OCI-LY3 (cell line): ENCODE data around the gene ARHGAP24.

Experiments
- EZH2phosphoT487 ChIP-seq: fragments of 200-600 bp; shearing (Covaris generic); IDR thresholded peaks from 2 replicates; pipeline ENCODE4 v1.6.1; 2018; ENCODE audit warnings: antibody characterized with exemption, mixed run types, low read depth
- TF ChIP-seq, protein P1 (sequence below): fragments of 200-600, 300-600 bp; sonication (generic); IDR thresholded peaks from 2 replicates; pipeline ENCODE4 v1.5.1; 2014; ENCODE audit warnings: antibody characterized with exemption, low read length, low read depth

GRCh38 chr4:86034616-86035015 lies 559.7 kb downstream of the ARHGAP24 start:
- TF ChIP-seq, protein P1, sequence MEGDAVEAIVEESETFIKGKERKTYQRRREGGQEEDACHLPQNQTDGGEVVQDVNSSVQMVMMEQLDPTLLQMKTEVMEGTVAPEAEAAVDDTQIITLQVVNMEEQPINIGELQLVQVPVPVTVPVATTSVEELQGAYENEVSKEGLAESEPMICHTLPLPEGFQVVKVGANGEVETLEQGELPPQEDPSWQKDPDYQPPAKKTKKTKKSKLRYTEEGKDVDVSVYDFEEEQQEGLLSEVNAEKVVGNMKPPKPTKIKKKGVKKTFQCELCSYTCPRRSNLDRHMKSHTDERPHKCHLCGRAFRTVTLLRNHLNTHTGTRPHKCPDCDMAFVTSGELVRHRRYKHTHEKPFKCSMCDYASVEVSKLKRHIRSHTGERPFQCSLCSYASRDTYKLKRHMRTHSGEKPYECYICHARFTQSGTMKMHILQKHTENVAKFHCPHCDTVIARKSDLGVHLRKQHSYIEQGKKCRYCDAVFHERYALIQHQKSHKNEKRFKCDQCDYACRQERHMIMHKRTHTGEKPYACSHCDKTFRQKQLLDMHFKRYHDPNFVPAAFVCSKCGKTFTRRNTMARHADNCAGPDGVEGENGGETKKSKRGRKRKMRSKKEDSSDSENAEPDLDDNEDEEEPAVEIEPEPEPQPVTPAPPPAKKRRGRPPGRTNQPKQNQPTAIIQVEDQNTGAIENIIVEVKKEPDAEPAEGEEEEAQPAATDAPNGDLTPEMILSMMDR, result no peak
- no peak for TF ChIP-seq EZH2phosphoT487
